ENCODE measurements around the gene PLCB4. TPM values are rescaled to one million over a fixed set of nuclear protein-coding genes. Genes with fewer than 3 reads are reported as not detected.

The PLCB4 gene
- total RNA-seq, 4 donors from 2014 or later = 3.5 to 30.5 (median 17.5) TPM

DNA sequence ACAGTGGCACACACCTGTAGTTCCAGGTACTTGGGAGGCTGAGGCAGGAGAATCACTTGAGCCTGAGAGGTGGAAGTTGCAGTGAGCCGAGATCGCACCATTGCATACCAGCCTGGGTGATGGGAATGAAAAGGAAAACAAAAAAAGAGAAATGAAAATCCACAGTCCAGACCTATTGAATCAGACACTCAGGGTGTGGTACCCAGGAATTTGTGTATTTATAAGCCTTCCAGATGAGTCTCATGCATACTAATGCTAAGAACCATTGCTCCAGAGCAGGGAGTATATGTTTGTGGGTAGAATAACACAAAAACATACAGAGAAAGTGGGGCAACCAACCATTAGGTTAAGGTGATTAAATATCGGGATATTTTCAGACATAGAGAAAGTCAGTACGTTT, 36.1 kb upstream of the PLCB4 start:
- DNase-seq = no peak
- H3K36me3 ChIP-seq = no peaks in the 10 kb centered on the region
- no peak overlapping the region for H3K4me3 ChIP-seq
- no peaks in the 10 kb centered on the region for H3K4me1 ChIP-seq
- TF ChIP-seq, protein P1, sequence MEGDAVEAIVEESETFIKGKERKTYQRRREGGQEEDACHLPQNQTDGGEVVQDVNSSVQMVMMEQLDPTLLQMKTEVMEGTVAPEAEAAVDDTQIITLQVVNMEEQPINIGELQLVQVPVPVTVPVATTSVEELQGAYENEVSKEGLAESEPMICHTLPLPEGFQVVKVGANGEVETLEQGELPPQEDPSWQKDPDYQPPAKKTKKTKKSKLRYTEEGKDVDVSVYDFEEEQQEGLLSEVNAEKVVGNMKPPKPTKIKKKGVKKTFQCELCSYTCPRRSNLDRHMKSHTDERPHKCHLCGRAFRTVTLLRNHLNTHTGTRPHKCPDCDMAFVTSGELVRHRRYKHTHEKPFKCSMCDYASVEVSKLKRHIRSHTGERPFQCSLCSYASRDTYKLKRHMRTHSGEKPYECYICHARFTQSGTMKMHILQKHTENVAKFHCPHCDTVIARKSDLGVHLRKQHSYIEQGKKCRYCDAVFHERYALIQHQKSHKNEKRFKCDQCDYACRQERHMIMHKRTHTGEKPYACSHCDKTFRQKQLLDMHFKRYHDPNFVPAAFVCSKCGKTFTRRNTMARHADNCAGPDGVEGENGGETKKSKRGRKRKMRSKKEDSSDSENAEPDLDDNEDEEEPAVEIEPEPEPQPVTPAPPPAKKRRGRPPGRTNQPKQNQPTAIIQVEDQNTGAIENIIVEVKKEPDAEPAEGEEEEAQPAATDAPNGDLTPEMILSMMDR (IDR thresholded peaks at IDR 0.05) = no peak
- TF ChIP-seq POLR2A (IDR thresholded peaks at IDR 0.05) = no peak
- H3K27ac ChIP-seq = no peak overlapping the region
- H3K9me3 ChIP-seq = no peaks in the 10 kb centered on the region
- no peaks in the 10 kb centered on the region for H3K27me3 ChIP-seq

DNA sequence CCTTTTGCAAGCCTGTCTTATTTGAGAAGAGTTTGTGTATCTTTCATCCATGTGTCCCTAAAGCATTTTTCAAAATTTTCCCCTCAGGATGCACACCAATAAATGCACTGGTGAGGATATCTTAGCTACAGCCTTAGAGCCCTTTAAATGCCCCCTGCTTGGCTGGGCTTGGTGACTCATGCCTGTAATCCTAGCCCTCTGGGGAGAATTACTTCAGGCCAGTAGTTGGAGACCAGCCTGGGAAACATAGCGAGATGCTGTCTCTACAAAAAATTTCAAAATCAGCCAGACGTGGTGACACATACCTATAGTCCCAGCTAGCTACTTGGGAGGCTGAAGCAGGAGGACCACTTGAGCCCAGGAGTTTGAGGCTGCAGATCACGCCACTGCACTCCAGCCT, 33.8 kb upstream of the PLCB4 start:
- H3K4me3 ChIP-seq = no peak overlapping the region
- DNase-seq = no peak
- H3K36me3 ChIP-seq = no peaks in the 10 kb centered on the region
- no peaks in the 10 kb centered on the region for H3K9me3 ChIP-seq
- no peaks in the 10 kb centered on the region for H3K27me3 ChIP-seq
- H3K4me1 ChIP-seq = no peaks in the 10 kb centered on the region
- TF ChIP-seq, protein P1 (IDR thresholded peaks at IDR 0.05) = no peak
- no peak for TF ChIP-seq POLR2A (IDR thresholded peaks at IDR 0.05)
- H3K27ac ChIP-seq = no peak overlapping the region

DNA sequence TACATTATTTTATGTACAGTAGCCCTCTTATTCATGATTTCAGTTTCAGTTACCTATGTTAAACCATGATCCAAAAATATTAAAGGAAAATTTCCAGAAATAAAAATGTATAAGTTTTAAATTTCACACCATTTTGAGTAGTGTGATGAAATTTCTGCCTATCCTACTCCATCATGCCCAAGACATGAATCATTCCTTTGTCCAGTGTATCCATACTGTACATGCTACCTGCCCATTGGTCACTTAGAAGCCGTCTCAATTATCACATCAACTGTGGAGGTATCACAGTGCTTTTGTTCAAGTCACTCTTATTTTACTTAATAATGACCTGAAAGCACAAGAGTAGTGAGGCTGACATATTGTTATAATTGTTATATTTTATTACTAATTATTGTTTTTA, 32.3 kb upstream of the PLCB4 start:
- Histone ChIP-seq H3K27ac (no peak overlapping the region), H3K36me3 (no peaks in the 10 kb centered on the region)
- no peak for DNase-seq

DNA sequence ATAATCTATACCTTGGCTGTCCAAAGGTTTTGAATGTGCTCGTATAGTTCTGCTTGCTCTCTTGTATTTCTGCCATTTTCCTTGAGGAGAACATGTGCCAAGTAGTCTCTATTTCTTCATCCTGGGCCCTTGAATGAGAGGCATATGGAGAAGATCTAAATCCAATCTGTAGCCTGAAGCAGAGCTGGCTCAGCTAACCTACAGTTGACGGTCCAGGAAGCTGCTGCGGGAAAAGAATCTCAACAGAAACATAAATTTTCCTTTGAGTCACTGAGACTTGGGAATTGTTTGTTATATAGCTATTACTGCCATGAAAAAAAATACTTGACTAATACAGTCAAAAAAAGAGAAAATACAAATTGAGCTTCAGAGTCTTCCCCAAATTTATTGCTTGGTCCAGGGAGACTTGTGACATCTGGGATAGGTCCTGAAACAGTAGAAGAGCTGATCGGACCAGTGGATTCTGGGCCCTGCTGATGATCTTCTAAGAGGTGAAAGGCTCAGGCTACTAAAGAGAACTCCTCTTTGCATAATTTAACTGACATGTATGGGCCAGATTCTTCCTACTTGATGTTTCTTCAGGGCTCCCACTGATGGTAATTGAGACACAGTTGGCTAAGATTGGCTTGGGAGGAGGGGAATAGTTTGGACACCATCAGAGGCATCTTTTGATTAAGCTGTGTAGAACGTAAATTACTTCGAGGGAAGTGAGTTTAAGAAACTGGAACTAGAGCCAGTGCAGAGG, 29.9 kb upstream of the PLCB4 start:
- H3K36me3 ChIP-seq = no peaks in the 10 kb centered on the region
- DNase-seq = no peak
- no peak for TF ChIP-seq POLR2A (IDR thresholded peaks at IDR 0.05)
- TF ChIP-seq, protein P1 (IDR thresholded peaks at IDR 0.05) = no peak
- no peaks in the 10 kb centered on the region for H3K9me3 ChIP-seq
- H3K27me3 ChIP-seq = no peaks in the 10 kb centered on the region
- no peaks in the 10 kb centered on the region for H3K4me1 ChIP-seq
- H3K27ac ChIP-seq = no peak overlapping the region
- no peak overlapping the region for H3K4me3 ChIP-seq

More for the DNA sequence above, 32.3 kb upstream of the PLCB4 start:
- TF ChIP-seq, protein P1 (IDR thresholded peaks at IDR 0.05) = no peak
- TF ChIP-seq POLR2A (IDR thresholded peaks at IDR 0.05) = no peak
- no peak overlapping the region for H3K4me3 ChIP-seq
- H3K27me3 ChIP-seq = no peaks in the 10 kb centered on the region
- H3K9me3 ChIP-seq = no peaks in the 10 kb centered on the region
- no peaks in the 10 kb centered on the region for H3K4me1 ChIP-seq

DNA sequence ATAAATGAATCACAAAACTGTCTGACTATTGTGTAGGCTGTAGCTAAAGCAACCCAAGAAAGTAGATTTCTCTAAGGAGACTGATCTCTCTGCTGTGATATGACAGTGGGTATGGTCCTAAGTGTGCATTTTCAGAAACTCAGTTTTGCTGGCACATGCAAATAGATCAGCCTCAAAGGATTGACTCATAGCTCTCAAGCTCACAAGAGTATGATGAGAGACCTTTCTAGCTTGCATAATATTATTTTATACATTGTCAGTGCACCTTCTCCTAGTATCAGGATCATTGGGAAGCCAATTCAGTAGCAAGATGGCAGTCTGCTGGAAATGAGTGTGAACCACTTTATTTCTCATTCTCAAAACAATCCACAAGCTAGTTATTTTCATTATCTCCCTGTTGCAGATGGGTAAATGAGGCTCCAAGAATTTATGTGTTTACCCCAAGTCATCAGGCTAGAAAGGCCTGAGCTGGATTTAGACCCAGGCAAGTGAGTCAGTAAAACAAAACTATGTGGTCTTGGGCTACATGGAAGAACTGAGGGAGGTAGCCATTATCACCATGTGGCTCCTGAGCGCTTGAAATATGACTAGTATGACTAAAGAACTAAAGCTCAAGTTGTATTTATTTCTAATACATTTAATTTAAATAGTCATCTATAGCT, 27.9 kb upstream of the PLCB4 start:
- H3K4me1 ChIP-seq = no peaks in the 10 kb centered on the region
- no peaks in the 10 kb centered on the region for H3K27me3 ChIP-seq
- H3K27ac ChIP-seq = no peak overlapping the region
- TF ChIP-seq, protein P1 (IDR thresholded peaks at IDR 0.05) = no peak
- no peak for TF ChIP-seq POLR2A (IDR thresholded peaks at IDR 0.05)
- no peaks in the 10 kb centered on the region for H3K36me3 ChIP-seq
- DNase-seq = no peak
- H3K4me3 ChIP-seq = no peak overlapping the region
- H3K9me3 ChIP-seq = no peaks in the 10 kb centered on the region
